Activated naive CD4-positive, alpha-beta T cell treated with anti-CD3 and anti-CD28 coated beads, Interleukin-2, amount 50 U/mL, for 24 hours (primary cell): ENCODE data around the gene LITAFD.

Experiments used
- H3K27ac Mint-ChIP-seq: one replicate; pipeline ENCODE4 v1.8.0; 2021; ENCODE audit warnings: mild to moderate bottlenecking, mixed read lengths
- H3K27me3 Mint-ChIP-seq: one replicate; pipeline ENCODE4 v1.8.0; 2021; ENCODE audit warnings: mixed read lengths
- H3K36me3 Mint-ChIP-seq: one replicate; pipeline ENCODE4 v1.8.0; 2021; ENCODE audit warnings: mixed read lengths
- H3K4me1 Mint-ChIP-seq: one replicate; pipeline ENCODE4 v1.8.0; 2021; ENCODE audit warnings: mixed read lengths
- H3K4me3 Mint-ChIP-seq: one replicate; pipeline ENCODE4 v1.8.0; 2021; ENCODE audit warnings: mild to moderate bottlenecking, mixed read lengths
- H3K9me3 Mint-ChIP-seq: one replicate; pipeline ENCODE4 v1.8.0; 2021; ENCODE audit warnings: mixed read lengths

Gene LITAFD

GRCh38 chr16:8852534-8852933 lies 29.6 kb upstream of the LITAFD start:
- Mint-ChIP-seq H3K27ac (peak overlapping the region; percentile 68), H3K9me3 (no peaks in the 10 kb centered on the region), H3K36me3 (peaks cover 10% of the 10 kb centered on the region), H3K4me3 (no peak overlapping the region), H3K4me1 (peaks cover 19% of the 10 kb centered on the region), H3K27me3 (no peaks in the 10 kb centered on the region)

GRCh38 chr16:8853150-8853549 lies 29.0 kb upstream of the LITAFD start:
- peaks cover 10% of the 10 kb centered on the region for H3K36me3 Mint-ChIP-seq
- H3K9me3 Mint-ChIP-seq = no peaks in the 10 kb centered on the region
- H3K4me3 Mint-ChIP-seq = no peak overlapping the region
- H3K4me1 Mint-ChIP-seq = peaks cover 22% of the 10 kb centered on the region
- no peaks in the 10 kb centered on the region for H3K27me3 Mint-ChIP-seq
- H3K27ac Mint-ChIP-seq = peak overlapping the region; percentile 72

GRCh38 chr16:8853611-8854010 lies 28.5 kb upstream of the LITAFD start:
- H3K4me3 Mint-ChIP-seq = no peak overlapping the region
- H3K27me3 Mint-ChIP-seq = no peaks in the 10 kb centered on the region
- H3K27ac Mint-ChIP-seq = peak overlapping the region; percentile 72
- peaks cover 22% of the 10 kb centered on the region for H3K4me1 Mint-ChIP-seq
- peaks cover 10% of the 10 kb centered on the region for H3K36me3 Mint-ChIP-seq
- H3K9me3 Mint-ChIP-seq = no peaks in the 10 kb centered on the region

DNA sequence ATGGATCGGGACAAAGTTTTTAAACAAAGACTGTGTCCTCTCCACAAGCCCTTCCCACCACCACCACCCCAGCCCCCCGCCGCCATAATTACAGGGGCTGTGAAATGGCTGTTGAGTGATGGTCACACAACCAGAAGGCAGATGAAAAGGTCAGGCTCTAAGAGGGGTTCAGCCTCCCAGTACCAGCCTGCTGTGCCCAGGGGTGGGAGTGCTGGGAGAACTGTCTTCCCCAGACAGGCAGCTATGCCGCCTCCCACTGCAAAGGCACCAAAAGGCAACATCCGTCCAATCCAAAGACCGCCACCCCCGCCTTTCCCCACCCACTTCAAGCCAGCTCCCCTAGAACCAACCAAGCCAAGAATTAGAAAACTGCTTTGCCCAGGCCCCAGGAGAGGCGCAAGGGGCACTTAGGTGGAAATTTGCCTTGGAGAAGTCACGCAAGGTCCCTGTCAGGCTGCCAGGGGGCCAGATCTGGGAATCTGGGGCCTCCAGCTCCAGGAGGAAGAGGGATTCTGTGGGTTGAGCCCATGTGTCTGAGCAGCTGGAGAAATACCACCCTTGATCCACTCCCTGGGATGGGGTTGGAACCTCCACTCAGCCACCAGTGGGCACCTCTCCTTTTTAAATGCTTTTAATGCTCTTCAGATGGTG lies 27.7 kb upstream of the LITAFD start:
- peaks cover 11% of the 10 kb centered on the region for H3K36me3 Mint-ChIP-seq

DNA sequence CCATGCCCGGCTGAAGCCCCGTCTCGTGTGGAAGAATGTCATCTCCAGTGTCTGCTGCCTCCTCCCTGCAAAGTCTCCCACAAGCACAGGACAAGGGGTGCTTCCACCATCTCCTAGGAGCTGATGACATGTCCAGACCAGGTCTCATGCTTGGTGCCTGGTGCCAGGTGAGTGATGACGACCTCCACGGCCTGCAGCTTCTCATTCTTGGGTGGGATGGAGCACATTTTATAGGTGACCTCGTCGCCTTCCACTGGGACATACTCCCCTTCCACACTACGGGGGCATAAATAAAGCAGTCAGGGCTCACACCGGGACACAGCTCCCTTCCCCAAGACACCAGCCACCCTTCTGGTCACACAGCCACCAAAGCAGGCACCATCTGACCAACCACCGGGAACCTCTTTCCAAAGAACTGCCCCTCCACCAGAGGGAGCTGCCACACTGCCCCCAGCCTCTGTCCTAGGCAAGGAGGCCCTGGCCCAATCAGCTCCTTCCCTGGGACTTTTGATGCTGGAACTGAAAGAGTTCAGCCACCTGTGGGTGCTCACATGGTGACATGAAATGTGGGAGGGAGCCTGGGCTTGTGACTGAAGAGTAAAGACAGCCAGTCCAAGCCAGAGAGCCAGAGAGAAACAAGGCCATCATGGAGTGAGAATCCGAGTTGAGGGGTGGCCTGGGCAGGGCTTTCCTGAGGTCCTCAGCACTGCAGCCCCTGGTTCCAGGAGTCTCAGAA lies 26.9 kb upstream of the LITAFD start:
- Mint-ChIP-seq H3K4me3 (no peak overlapping the region), H3K27ac (no peak overlapping the region)

More for the DNA sequence above, 27.7 kb upstream of the LITAFD start:
- Mint-ChIP-seq H3K4me1 (peaks cover 22% of the 10 kb centered on the region), H3K27me3 (no peaks in the 10 kb centered on the region), H3K27ac (no peak overlapping the region), H3K4me3 (no peak overlapping the region), H3K9me3 (no peaks in the 10 kb centered on the region)

DNA sequence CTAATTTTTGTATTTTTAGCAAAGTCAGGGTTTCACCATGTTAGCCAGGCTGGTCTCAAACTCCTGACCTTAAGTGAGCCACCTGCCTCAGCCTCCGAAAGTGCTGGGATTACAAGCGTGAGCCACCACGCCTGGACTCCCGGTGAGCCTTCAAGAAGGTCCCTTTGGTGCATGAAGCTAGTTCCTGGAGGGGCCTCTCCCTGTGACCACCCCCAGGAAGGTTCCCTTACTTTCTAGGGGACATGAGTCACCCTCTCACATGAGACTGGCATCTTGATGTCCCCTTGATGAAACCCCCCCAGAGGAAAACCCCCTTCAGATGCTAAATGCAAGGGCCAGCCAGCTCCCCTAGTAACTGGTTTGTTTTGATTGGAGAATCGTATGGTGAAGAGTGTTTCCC lies 26.2 kb upstream of the LITAFD start:
- Mint-ChIP-seq H3K27me3 (no peaks in the 10 kb centered on the region), H3K9me3 (no peaks in the 10 kb centered on the region), H3K36me3 (peaks cover 11% of the 10 kb centered on the region), H3K27ac (no peak overlapping the region), H3K4me1 (peaks cover 15% of the 10 kb centered on the region), H3K4me3 (no peak overlapping the region)

More for the DNA sequence above, 26.9 kb upstream of the LITAFD start:
- H3K27me3 Mint-ChIP-seq = no peaks in the 10 kb centered on the region
- peaks cover 11% of the 10 kb centered on the region for H3K36me3 Mint-ChIP-seq
- no peaks in the 10 kb centered on the region for H3K9me3 Mint-ChIP-seq
- H3K4me1 Mint-ChIP-seq = peaks cover 15% of the 10 kb centered on the region

- H3K36me3 Mint-ChIP-seq = peaks cover 4% of the 10 kb centered on the region
- H3K4me3 Mint-ChIP-seq = no peak overlapping the region
- no peak overlapping the region for H3K27ac Mint-ChIP-seq
- H3K4me1 Mint-ChIP-seq = peaks cover 14% of the 10 kb centered on the region
- no peaks in the 10 kb centered on the region for H3K9me3 Mint-ChIP-seq
- no peaks in the 10 kb centered on the region for H3K27me3 Mint-ChIP-seq
Observed at GRCh38 chr16:8858994-8859912, 22.9 kb upstream of the LITAFD start.

DNA sequence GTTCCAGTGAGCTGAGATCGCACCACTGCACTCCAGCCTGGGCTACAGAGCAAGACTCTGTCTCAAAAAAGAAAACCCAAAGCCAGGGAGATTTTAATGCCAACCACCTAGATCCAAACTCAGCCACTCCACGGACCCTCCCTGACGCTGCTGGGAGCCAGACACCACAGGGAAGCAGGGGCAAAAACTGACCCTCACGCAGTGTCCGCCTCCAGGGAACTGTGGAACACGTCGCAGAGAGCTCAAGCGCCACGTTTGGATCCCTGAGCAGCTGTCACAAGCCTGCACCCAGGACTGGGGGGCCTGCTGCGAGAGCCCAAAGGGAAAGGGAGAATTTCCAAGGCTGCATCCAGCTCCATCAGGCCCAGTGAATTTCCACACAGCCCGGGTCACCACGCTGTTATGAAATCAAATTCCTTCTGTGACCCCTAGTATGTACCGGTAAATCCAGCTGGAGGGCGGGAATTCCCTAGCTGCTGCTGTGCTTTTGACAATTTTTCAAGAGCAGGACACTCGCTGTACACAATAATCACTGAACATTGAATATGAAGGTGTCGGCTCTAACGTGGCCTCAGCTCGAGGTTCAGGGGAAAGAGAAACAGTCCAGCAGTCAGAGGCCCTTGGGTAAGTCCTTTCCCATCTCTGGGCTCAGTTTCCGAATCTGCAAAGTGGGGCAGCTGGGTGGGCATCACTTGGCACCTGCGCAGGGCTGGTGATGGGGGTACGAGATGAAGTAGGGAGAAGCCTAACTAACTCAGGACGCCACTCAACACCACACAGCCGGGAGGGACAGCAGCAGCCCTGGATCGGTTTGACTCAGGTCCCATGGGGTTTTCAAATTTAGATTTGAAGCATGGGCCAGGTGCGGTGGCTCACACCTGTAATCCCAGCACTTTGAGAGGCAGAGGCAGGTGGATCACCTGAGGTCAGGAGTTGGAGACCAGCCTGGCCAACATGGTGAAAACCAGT lies 22.0 kb upstream of the LITAFD start:
- H3K27me3 Mint-ChIP-seq = no peaks in the 10 kb centered on the region
- H3K27ac Mint-ChIP-seq = no peak overlapping the region
- no peaks in the 10 kb centered on the region for H3K9me3 Mint-ChIP-seq
- H3K36me3 Mint-ChIP-seq = peaks cover 4% of the 10 kb centered on the region
- H3K4me3 Mint-ChIP-seq = no peak overlapping the region
- H3K4me1 Mint-ChIP-seq = peaks cover 19% of the 10 kb centered on the region

DNA sequence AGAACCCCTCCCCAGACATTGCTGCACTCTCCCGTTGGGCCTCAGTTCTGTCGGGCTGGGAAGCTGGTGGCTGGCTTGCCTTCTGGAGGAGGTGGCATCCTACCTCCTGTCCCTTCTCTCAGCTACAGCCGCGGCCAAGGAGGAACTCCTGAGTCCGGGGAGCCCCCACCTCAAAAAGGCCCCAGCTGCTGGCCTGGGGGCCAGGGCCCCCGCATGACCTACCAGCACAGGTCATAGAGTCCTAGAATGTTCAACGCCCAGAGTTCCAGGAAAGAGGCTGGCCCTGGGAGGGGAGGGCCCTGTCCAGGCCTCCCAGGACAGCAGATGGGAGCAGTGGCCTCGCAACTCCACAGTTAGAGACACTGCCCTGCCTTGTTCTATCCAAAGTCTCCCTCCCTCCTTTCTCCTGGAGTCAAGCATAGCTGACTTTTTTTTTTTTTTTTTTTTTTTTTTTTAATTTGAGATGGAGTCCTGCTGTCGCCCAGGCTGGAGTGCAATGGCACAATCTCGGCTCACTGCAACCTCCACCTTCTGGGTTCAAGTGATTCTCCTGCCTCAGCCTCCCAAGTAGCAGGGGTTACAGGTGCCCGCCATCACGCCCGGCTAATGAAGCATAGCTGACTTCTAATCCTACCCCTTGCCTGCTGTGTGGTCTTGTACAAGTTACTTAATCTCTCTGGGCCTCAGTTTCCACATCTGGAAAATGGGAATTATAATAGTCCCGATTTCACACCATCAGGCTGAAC lies 20.4 kb upstream of the LITAFD start:
- H3K4me1 Mint-ChIP-seq = peaks cover 25% of the 10 kb centered on the region
- peak overlapping the region; percentile 71 for H3K27ac Mint-ChIP-seq
- H3K9me3 Mint-ChIP-seq = no peaks in the 10 kb centered on the region
- H3K36me3 Mint-ChIP-seq = peaks cover 4% of the 10 kb centered on the region
- no peaks in the 10 kb centered on the region for H3K27me3 Mint-ChIP-seq
- no peak overlapping the region for H3K4me3 Mint-ChIP-seq

DNA sequence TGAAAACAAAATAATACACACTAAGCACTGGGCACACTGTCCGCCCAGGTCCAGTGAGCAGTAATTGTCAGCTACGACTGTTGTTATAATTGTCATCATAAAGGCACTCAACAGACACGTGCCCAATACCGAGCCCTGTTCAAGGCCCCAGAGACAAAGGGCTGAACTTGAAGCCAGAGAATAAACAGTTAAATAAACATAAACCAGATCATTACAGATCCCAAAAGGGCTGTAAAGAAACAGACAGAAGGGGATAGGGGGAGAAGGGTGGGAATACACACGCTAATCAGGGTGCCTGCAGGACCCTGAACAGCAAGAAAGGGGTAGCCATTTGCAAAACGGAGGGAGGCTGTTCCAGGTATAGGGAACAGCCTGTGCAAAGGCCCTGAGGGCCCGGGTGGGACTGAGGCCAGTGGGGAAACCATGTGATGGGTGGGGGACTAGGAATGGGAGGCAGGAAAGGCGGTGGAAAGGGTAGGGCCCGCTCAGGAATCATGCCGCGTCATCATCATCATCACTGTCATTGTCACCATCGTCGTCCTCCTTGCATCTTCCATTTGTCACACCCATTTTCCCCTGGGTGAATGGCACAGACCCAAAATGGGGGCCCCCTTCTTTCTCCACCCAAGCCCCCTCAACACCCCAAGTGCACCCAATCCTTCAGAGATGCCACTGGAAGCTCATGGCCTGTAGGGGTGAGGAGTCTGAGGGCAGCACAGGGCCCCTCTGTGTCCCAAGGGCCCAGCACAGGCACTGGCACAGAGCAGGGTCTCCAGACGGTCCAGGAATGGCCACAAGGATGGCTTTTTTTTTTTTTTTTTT lies 19.6 kb upstream of the LITAFD start:
- Mint-ChIP-seq H3K27ac (peak overlapping the region; percentile 71), H3K27me3 (no peaks in the 10 kb centered on the region), H3K36me3 (peaks cover 4% of the 10 kb centered on the region), H3K4me3 (no peak overlapping the region), H3K9me3 (no peaks in the 10 kb centered on the region), H3K4me1 (peaks cover 31% of the 10 kb centered on the region)

DNA sequence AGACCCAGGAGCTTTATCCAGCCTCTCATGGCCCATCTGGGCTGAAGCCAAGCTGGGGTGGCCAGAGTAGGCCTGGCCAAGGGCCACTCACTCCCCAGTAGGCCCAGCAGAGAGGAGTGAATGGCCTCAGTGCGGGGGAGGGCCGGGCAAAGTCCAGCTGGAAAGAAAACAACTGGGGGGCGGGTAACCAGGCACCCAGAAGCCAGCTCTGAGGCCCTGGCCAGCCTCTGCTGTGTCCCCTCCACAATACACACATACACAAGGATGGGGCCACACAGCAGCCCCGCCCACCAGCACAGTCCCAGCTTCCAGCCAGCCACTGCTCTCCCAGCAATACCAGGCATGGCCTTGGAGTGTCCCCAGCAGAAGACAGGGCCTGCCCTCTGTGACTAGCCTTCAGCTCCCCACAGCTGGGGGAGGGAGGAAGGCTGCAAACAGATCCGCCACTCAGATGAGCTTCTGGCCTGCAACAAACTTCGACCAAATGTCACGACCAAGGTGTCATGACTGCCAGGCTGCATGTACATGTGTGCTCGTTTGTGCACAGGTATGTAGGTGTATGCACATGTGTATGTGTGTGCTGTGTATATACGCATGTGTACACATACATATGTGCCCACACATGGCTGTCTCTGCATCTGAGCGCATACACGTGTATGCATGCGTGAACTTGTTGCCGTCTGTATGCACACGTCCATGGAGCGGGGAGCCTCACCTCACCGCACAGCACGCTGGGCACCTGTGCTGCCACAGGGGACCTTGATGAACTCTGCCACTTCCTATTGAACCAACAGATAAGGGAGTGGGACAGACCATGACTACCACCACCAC lies 18.3 kb upstream of the LITAFD start:
- Mint-ChIP-seq H3K27ac (peak overlapping the region; percentile 76), H3K4me3 (no peak overlapping the region), H3K9me3 (no peaks in the 10 kb centered on the region)

GRCh38 chr16:8864480-8865110 lies 17.6 kb upstream of the LITAFD start:
- Mint-ChIP-seq H3K27me3 (no peaks in the 10 kb centered on the region), H3K4me3 (no peak overlapping the region), H3K27ac (peak overlapping the region; percentile 76), H3K36me3 (no peaks in the 10 kb centered on the region), H3K9me3 (no peaks in the 10 kb centered on the region), H3K4me1 (peaks cover 41% of the 10 kb centered on the region)

More for the DNA sequence above, 18.3 kb upstream of the LITAFD start:
- Mint-ChIP-seq H3K4me1 (peaks cover 35% of the 10 kb centered on the region), H3K36me3 (peaks cover 1% of the 10 kb centered on the region), H3K27me3 (no peaks in the 10 kb centered on the region)
